GM12891 (cell line): ENCODE measurements around the gene AGBL5.

Experiments
- DNase-seq: peaks from one replicate; pipeline ENCODE4 v3.0.0; 2011; ENCODE audit warnings: low spot score; ENCODE audit not compliant: insufficient read length
- FAIRE-seq: peaks from 2 replicates; lab custom pipeline; 2011; peaks lifted over from hg19 to GRCh38; lab: Jason Lieb, UNC
- PAX5 ChIP-seq: IDR thresholded peaks from 2 replicates; pipeline ENCODE4 v1.6.1; 2011; ENCODE audit warnings: low read length, moderate library complexity, mild to moderate bottlenecking; ENCODE audit not compliant: insufficient read depth, severe bottlenecking
- POLR2A ChIP-seq: IDR thresholded peaks from 2 replicates; pipeline ENCODE4 v1.6.1; 2011; ENCODE audit warnings: low read depth, low read length, control low read depth
- POLR2AphosphoS5 ChIP-seq: IDR thresholded peaks from 2 replicates; pipeline ENCODE4 v1.6.1; 2011; ENCODE audit warnings: low read depth, low read length, control low read depth
- POU2F2 ChIP-seq: IDR thresholded peaks from 2 replicates; pipeline ENCODE4 v1.6.1; 2011; ENCODE audit warnings: low read depth, mild to moderate bottlenecking, control low read depth, low read length, moderate library complexity
- SPI1 ChIP-seq: IDR thresholded peaks from 2 replicates; pipeline ENCODE4 v1.6.1; 2011; ENCODE audit warnings: low read depth, low read length, control low read depth
- TAF1 ChIP-seq: IDR thresholded peaks from 2 replicates; pipeline ENCODE4 v1.6.1; 2011; ENCODE audit warnings: low read depth, low read length, control low read depth

The AGBL5 gene

DNA sequence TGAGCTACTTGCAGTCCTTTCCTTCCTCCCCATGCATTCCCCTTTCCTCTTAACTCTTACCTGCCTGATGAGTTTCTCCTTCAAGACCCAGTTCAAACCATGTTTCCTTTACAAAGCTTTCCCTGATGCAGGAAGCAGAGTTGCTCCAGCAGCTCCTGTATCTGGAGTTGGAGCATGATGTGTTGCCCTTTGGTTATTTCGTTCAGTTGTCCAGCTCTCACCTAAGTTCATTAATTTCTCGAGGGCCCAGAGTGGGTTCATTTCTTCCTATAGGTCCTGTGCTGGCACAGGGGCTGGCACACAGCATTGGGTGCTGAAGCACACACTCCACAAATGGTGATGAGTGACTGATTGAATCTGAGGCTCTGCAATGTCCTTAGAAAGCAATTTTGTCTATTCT lies 41.8 kb upstream of the AGBL5 start:
- FAIRE-seq: no peak
- TF ChIP-seq PAX5: no peak
- TF ChIP-seq TAF1: no peak
- TF ChIP-seq POLR2A: no peak
- TF ChIP-seq POU2F2: no peak
- TF ChIP-seq POLR2AphosphoS5: no peak
- no peak for TF ChIP-seq SPI1
- no peak for DNase-seq

DNA sequence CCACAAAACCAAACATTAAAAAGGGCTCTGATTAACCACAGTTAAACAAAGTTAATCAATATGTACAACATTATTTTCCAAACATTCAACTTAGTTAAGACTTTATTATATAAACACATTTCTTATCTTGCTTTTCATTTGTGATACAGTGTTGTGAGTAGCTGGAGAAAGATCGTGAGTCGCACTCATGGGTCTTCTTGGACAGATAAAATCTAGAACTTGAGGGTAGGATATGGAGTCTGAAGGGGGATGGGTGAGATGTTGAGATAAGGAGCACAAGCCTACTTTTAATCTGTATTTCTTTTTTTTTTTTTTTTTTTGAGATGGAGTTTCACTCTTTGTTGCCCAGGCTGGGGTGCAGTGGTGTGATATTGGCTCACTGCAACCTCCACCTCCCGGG lies 41.3 kb upstream of the AGBL5 start:
- no peak for FAIRE-seq
- DNase-seq: no peak
- TF ChIP-seq SPI1 (no peak), POLR2AphosphoS5 (no peak), POU2F2 (no peak), PAX5 (no peak)

DNA sequence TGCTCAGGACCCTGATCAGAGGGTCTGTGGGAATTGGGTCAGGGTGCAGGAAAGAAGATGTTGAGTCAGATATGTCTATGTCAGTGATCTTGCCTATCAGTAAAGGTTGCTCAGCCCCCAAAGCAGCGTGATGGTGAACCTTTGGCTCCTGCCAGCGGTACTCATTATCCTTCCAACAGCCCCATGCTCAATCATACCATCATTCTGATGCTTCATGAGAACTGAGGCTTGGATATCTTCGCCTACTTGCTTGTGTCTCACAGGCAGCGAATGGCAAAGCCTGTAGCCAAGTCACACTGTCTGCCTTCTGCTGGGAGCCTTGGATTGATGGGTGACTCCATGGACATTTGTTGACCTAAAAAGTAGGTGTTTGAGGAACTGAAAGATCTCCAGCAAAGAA lies 37.7 kb upstream of the AGBL5 start:
- TF ChIP-seq POU2F2 (no peak), PAX5 (no peak), POLR2A (no peak), SPI1 (no peak)
- no peak for DNase-seq
- no peak for FAIRE-seq

DNA sequence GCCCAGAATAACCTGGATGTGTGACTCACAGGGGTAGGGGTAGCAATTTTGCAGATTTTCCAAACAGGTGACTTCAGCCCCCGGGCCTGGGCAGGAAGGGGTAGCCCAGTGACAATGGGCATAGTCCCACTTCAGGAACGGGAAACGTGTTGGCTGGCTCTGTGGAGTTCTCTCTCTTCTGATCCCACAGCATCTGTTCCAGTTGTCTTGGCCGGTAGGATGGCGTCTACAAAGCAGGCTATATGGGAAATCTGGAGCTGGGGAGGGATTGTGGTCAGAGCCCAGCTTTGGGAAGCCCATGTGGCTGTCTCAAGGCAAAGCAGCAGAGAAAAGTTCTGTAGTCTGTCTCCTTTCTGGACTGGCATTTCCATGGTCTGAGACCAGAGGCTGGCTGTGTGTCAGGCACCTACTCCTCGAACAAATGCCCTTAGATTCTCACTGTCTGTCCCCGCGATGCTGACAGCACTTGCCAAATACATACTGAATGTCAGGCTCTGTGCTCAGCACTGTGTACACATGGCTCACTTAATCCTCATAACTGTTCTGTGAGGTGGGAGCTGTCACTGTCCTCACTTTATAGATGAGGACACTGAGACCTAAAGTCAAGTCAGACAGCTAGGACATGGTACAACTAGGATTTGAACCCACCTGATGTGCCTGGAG lies 36.6 kb upstream of the AGBL5 start:
- FAIRE-seq (no peak), DNase-seq (no peak)
- TF ChIP-seq POLR2AphosphoS5 (no peak), TAF1 (no peak), PAX5 (no peak), POU2F2 (no peak), SPI1 (no peak), POLR2A (no peak)

DNA sequence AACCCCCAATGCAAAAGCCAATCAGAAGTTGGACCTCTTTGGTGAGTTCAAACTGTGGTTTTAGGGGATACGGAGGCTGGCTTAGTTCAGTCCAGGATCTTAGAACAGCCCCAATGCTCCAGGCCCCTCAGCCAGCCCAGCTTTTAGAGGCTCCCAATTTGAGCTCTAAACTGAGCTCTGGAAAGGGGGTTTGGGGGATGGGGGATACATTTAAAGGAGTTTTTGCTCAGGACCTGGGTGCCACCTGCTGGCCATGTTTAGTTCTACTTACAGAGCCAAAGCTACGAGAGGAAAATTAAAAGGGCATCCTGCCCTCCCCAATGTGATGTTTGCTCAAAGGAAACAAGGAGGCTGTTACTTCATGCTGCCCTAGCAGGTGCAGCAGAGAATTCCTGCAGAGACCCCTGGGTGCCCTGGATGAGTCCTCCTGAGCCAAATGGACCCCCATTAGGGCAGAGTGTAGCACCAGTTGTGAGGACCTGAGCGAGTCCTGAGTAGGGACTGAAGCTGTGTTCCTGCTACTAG lies 34.6 kb upstream of the AGBL5 start:
- peak; percentile 54 for FAIRE-seq
- no peak for DNase-seq
- TF ChIP-seq POLR2A (no peak), POLR2AphosphoS5 (no peak), PAX5 (no peak), TAF1 (no peak), POU2F2 (no peak), SPI1 (no peak)

DNA sequence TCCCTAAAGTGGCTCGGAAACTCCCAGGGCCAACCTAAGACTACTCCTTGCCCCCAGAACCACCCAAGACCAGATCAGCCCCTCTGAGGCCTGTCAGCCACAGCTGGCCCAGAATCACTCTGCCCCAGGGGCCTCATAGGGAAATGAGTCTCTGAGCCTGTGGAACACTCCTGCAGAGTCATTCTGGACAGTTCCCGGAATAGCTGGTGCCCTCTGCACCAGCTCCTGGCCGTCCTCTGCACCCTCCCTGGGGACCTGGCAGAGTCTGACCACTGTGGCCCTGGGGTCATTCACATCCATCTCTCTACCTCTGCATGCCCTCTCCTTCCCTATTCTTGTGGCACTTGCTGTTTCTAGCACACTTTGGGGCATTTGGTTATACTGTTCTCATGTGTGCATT lies 33.3 kb upstream of the AGBL5 start:
- FAIRE-seq (no peak), DNase-seq (no peak)
- TF ChIP-seq PAX5 (no peak), TAF1 (no peak)

DNA sequence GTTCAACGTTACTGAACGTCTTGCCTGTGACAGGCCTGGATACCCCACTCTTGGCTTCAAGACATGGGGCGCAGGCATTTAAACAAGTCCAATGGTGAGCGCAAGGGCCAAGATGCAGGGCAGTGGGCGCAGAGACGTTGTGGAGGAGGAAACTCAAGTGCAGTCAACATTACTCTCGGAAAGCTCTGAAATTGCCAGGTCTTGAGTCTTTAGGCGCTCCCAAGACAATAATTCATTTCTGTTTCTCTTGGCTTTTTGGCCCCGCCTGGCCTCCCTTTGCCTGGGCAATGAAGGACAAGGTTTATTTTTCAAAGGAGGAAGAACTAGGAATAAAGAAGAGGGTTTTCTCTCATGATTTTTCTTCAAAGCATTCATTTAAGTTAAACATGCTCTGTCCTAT lies 32.0 kb upstream of the AGBL5 start:
- DNase-seq (no peak), FAIRE-seq (no peak)
- TF ChIP-seq POLR2AphosphoS5: no peak
- TF ChIP-seq SPI1: no peak
- TF ChIP-seq PAX5: no peak
- TF ChIP-seq POU2F2: no peak
- no peak for TF ChIP-seq POLR2A
- no peak for TF ChIP-seq TAF1

DNA sequence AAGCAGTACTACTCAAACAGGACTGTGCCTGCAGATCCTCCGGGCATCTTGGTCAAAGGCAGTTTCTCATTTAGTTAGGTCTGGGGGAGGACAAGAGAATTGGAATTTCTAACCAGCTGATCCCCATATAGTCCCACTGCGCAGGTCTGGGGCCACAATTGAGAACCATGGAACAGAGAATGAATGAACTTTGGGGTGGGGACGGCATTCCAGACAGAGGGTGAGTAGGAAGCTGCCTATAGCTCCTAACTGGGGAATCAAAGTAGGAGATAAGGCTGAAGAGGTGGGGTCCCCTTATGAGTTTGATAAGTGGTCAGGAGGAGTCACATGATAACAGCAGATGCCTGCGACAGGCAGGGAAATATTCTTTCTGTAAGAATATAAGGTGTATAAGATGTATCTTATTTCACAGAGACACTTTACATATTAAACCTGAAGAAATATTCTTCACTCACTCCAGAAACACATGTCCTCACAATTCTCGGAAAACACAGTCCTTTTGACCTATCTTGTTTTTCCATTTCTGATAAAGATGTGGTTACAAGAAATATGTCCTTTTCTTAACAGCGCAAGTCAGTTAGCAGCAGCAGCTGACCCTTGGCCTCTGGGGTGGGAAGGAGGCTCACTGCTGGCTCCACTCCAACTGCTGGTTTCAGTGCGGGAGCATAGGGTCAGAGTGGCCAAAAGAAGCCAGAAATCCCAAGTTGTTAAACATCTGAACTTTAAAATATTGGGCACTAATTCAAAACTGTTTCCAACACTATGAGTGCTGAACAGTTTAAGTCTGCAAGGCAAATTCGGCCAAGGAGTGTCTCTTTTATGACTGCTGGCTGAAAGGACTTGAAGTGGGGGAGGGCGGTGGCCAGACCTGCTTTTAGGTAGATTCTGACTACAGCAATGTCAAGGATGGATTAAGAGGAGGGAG lies 31.3 kb upstream of the AGBL5 start:
- no peak for TF ChIP-seq PAX5
- no peak for TF ChIP-seq POLR2A
- TF ChIP-seq SPI1: no peak
- DNase-seq: no peak
- no peak for FAIRE-seq

DNA sequence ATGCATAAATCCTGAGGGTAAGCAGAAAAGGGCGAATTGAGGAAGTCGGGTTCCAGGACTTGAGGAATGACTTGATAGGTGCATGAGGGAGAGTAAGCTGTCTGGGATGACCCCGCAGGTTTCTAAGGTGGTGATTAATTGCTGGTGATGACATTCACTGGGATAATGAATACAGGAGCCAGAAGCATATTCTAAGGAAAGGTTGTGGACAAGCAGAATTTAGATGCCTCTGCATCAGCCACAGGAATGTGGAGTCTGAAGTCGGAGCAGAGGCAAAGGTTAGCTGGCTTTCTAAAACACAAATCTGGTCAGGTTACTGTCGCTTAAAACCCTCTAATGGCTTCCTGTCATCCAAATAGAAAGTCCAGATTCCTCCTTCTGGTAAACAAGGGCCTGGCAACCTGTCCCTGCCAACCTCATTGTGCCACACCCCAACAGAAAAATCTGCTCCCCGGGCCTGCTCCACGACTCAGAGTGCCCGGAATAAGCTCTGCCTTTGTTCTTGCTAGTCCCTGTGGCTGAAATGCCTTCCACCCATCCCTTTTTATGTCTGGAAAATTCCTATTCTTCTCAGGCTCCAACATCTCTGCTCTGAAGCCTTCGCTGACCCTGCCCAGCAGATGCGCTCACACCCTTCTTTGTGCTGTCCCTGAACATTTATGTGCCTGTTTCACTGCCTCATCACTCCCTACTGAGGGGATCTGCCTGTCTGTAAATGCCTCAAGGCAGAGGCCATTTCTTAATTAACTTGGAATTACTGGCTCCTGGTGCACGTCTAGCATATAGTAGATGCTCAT lies 30.0 kb upstream of the AGBL5 start:
- FAIRE-seq (no peak), DNase-seq (no peak)
- TF ChIP-seq PAX5: no peak
- no peak for TF ChIP-seq SPI1
- no peak for TF ChIP-seq POLR2AphosphoS5
